GM12878 (cell line): ENCODE measurements around the gene AKAP12. TPM values are rescaled to one million over a fixed set of nuclear protein-coding genes. Genes with fewer than 3 reads are reported as not detected.

Source experiments
- ATAC-seq: fragments of 200-7000 bp; cut with Tn5 transposase; 3 replicates; pipeline ENCODE4 v1.9.1; 2020; ENCODE audit warnings: mild to moderate bottlenecking, moderate library complexity
- BruUV-seq: library from RNA; stranded (reverse); fragments of 400-500 nt; replicated peaks from 2 replicates; lab custom pipeline; 2021; lab: Mats Ljungman, UMichigan
- CTCF ChIA-PET: fragments of 300-600 bp; sonication (Branson Sonifier 250); formaldehyde crosslinking; extraction: SDS; loops from one replicate; lab custom pipeline; 2021; ENCODE audit warnings: inconsistent platforms; lab: Yijun Ruan, JAX
- POLR2A ChIA-PET: fragments of 350-600 bp; formaldehyde crosslinking; extraction: SDS; loops from one replicate; lab custom pipeline; 2021; ENCODE audit warnings: inconsistent platforms; lab: Charles Lee
- RAD21 ChIA-PET: fragments of 300-600 bp; sonication (Branson Sonifier 250); formaldehyde crosslinking; loops from one replicate; lab custom pipeline; 2023; ENCODE audit warnings: antibody characterized with exemption; ENCODE audit not compliant: unreplicated experiment; lab: Charles Lee
- SMC1A ChIA-PET: fragments of 300-600 bp; sonication (Branson Sonifier 250); formaldehyde crosslinking; loops from one replicate; lab custom pipeline; 2023; ENCODE audit not compliant: unreplicated experiment, uncharacterized antibody; lab: Charles Lee
- DNase-seq: peaks from one replicate; pipeline ENCODE4 v3.0.0-alpha.2; 2011; ENCODE audit warnings: low read depth, low spot score
- FAIRE-seq: peaks from 3 replicates; lab custom pipeline; 2011; peaks lifted over from hg19 to GRCh38; lab: Jason Lieb, UNC
- H2AFZ ChIP-seq: 2 replicates; pipeline ENCODE4 v1.6.0; 2011; ENCODE audit warnings: low read depth, low read length, control low read depth; ENCODE audit not compliant: control insufficient read depth
- H3K27ac ChIP-seq: 2 replicates; pipeline ENCODE4 v1.5.1; 2011; ENCODE audit warnings: control low read depth; ENCODE audit not compliant: control insufficient read depth, insufficient read depth
- H3K27me3 ChIP-seq, 2 experiments: replicated peaks in 1 of 2; 2 replicates each; pipeline versions ENCODE4 v1.6.0 to v1.6.1; 2011; ENCODE audit warnings: low read length in 1 of 2; ENCODE audit not compliant: control insufficient read depth in 2 of 2, insufficient read depth in 2 of 2
- H3K36me3 ChIP-seq, 2 experiments: 2 replicates each; pipeline ENCODE4 v1.5.1; 2011; ENCODE audit warnings: low read length in 1 of 2; ENCODE audit not compliant: control insufficient read depth in 2 of 2, insufficient read depth in 2 of 2
- H3K4me1 ChIP-seq: 2 replicates; pipeline ENCODE4 v1.6.1; 2011; ENCODE audit warnings: mild to moderate bottlenecking, low read length, moderate library complexity, mixed read lengths; ENCODE audit not compliant: control insufficient read depth, insufficient read depth
- H3K4me2 ChIP-seq: 2 replicates; pipeline ENCODE4 v1.6.0; 2011; ENCODE audit warnings: control low read depth; ENCODE audit not compliant: control insufficient read depth, insufficient read depth
- H3K4me3 ChIP-seq: fragments of 200-600 bp; sonication (generic); 2 replicates; pipeline ENCODE4 v1.5.1; 2016
- H3K79me2 ChIP-seq: 2 replicates; pipeline ENCODE4 v1.6.0; 2011; ENCODE audit warnings: low read length; ENCODE audit not compliant: control insufficient read depth, insufficient read depth
- H3K9ac ChIP-seq: 2 replicates; pipeline ENCODE4 v1.8.0; 2011; ENCODE audit warnings: low read length, control low read depth, mixed read lengths; ENCODE audit not compliant: control insufficient read depth, insufficient read depth
- H3K9me3 ChIP-seq: replicated peaks from 3 replicates; pipeline ENCODE4 v1.5.1; 2011; ENCODE audit warnings: mild to moderate bottlenecking, low read length; ENCODE audit not compliant: control insufficient read depth, insufficient read depth
- H4K20me1 ChIP-seq: 2 replicates; pipeline ENCODE4 v1.6.0; 2011; ENCODE audit not compliant: control insufficient read depth, insufficient read depth
- WGBS: methylation state at CpG from one replicate; pipeline ENCODE4 v1.1.6; 2016; ENCODE audit warnings: low lambda C conversion rate; ENCODE audit not compliant: insufficient replicate concordance, insufficient coverage; ENCODE audit errors: missing lambda C conversion rate; 5-methylcytosine and 5-hydroxymethylcytosine counted together
- in situ Hi-C: fragments of 300-500 bp; cut with MboI; formaldehyde crosslinking; loops from 9 replicates; pipeline ENCODE4 v1.14.3; 2018; ENCODE audit warnings: mixed read lengths
- intact Hi-C: fragments of 100-400 bp; cut with micrococcal nuclease; formaldehyde crosslinking; loops from one replicate; pipeline ENCODE4 v1.14.2; 2022; ENCODE audit not compliant: unreplicated experiment
- polyA plus RNA-seq, 11 experiments: library from polyadenylated mRNA; depleted of rRNA in 4 of 11; unstranded in 6 of 11; stranded (reverse) in 5 of 11; fragments of >200 nt; fragmentation: Nextera tagmentation in 4 of 11; fragmentation: Illumina TruSeq in 1 of 11; extraction: Ambion mirVana in 4 of 11; extraction: Trizol in 1 of 11; gene quantifications; 1 replicate in 1 of 11; 2 replicates in 10 of 11; pipeline versions ENCODE4 v1.2.1 to v1.2.3, GENCODE V29; 2011 to 2016; ENCODE audit warnings: inconsistent platforms in 2 of 11, missing spikeins in 2 of 11, low read depth in 1 of 11
- total RNA-seq, 4 experiments: library from RNA; depleted of rRNA in 3 of 4; stranded (reverse); fragments of >200 nt in 3 of 4; fragmentation: Illumina TruSeq in 1 of 4; extraction: Trizol in 1 of 4; gene quantifications; 2 replicates each; pipeline versions ENCODE4 v1.2.1 to v1.2.3, GENCODE V29; 2013 to 2021
- TF ChIP-seq, protein P1 (sequence below): IDR thresholded peaks from 2 replicates; pipeline ENCODE4 v1.6.1; 2012; ENCODE audit warnings: low read depth, low read length, improper control_type of control experiment
- TF ChIP-seq, protein P2 (sequence below): fragments of 450-650 bp; IDR thresholded peaks from 2 replicates; pipeline ENCODE4 v1.6.1; 2017; ENCODE audit warnings: mild to moderate bottlenecking

Gene AKAP12
- total and polyA plus RNA-seq, 10 of the 15 experiments (the other 5 are each of a cell fraction or from before 2014, with no cell fraction given): under 0.01 to 0.72 (median 0.06) TPM; not detected in 4

DNA sequence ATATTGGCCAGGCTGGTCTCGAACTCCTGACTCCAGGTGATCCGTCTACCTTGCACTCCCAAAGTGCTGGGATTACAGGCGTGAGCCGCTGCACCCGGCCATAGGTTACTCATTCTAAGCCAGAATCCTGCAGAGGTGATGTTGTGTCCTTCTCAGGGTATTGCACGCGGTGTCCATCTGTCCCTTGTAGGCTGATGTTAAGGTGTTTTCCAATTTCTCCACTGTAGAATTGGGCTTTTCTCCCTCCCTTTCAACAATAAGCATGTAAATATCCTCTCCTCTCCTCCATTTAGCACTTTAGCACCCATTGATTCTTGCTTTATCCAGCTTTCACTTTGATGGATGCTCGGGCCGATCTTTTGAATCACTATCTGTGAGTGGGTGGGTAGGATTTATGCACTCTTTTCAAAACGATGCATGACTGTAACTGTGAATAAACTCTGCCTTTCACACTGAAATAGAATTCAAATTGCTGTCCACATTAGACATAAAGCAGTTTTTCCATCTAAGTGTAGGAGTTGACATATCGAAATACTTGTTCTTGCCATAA lies 99.0 kb downstream of the AKAP12 start:
- ATAC-seq: no peak
- no peak overlapping the region for H3K4me3 ChIP-seq
- BruUV-seq: no TSS peak
- no peaks in the 10 kb centered on the region for H3K4me1 ChIP-seq
- H3K79me2 ChIP-seq: no peaks in the 10 kb centered on the region
- H4K20me1 ChIP-seq: no peaks in the 10 kb centered on the region
- intact Hi-C loops (loop anchor here (10.0 kb wide), 1 partner anchor 924 kb away; no protein-coding TSS in a partner anchor), in situ Hi-C loops (no loop called here)
- H3K4me2 ChIP-seq: no peak overlapping the region
- H3K9me3 ChIP-seq: no peaks in the 10 kb centered on the region; the same call in 2 of the 3 replicates
- DNase-seq: no peak
- no peaks in the 10 kb centered on the region for H3K36me3 ChIP-seq
- TF ChIP-seq, protein P1, sequence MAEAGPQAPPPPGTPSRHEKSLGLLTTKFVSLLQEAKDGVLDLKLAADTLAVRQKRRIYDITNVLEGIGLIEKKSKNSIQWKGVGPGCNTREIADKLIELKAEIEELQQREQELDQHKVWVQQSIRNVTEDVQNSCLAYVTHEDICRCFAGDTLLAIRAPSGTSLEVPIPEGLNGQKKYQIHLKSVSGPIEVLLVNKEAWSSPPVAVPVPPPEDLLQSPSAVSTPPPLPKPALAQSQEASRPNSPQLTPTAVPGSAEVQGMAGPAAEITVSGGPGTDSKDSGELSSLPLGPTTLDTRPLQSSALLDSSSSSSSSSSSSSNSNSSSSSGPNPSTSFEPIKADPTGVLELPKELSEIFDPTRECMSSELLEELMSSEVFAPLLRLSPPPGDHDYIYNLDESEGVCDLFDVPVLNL: no peak
- TF ChIP-seq, protein P2, sequence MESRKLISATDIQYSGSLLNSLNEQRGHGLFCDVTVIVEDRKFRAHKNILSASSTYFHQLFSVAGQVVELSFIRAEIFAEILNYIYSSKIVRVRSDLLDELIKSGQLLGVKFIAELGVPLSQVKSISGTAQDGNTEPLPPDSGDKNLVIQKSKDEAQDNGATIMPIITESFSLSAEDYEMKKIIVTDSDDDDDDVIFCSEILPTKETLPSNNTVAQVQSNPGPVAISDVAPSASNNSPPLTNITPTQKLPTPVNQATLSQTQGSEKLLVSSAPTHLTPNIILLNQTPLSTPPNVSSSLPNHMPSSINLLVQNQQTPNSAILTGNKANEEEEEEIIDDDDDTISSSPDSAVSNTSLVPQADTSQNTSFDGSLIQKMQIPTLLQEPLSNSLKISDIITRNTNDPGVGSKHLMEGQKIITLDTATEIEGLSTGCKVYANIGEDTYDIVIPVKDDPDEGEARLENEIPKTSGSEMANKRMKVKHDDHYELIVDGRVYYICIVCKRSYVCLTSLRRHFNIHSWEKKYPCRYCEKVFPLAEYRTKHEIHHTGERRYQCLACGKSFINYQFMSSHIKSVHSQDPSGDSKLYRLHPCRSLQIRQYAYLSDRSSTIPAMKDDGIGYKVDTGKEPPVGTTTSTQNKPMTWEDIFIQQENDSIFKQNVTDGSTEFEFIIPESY: no peak
- ChIA-PET CTCF (interaction anchor here (0.9 to 1.4 kb wide), 3 partner anchors 14 to 447 kb away, joined by 3 to 6 read pairs (median 6); no protein-coding TSS in a partner anchor), RAD21 (no interaction called here), POLR2A (no interaction called here), SMC1A (interaction anchor here (1.6 kb wide), 1 partner anchor 11 kb away, joined by 4 read pairs; no protein-coding TSS in a partner anchor)
- H3K9ac ChIP-seq: no peak overlapping the region
- no peak for FAIRE-seq
- 70% methylated on average over 11 of the region's 11 CpGs for WGBS
- H3K27ac ChIP-seq: no peak overlapping the region
- H3K27me3 ChIP-seq: no peaks in the 10 kb centered on the region
- H2AFZ ChIP-seq: no peak overlapping the region
